ENCODE measurements around the gene ID4. TPM values are rescaled to one million over a fixed set of nuclear protein-coding genes. Genes with fewer than 3 reads are reported as not detected.

ID4 gene
- total and polyA plus RNA-seq, 2 experiments from 2014 or later, result 54.6 to 89.2 TPM

DNA sequence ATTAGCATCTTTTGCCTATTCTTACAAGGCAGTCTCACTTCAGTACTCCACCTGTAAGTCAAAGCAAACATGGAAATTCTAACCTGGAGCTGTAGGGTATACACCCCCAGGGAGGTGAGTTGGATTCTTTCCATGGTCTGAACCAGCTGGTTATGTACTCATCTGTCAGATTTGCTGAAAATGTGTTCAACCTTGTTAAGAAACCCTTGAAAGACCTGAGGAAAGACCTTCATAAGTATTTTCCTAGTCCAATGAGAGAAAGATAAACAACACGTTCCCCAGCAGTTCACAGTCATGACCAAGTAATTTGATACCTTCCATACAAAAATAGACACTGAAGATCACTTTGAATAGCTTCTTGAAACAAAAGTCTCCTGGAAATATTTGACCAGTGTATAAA is 42.5 kb downstream of the ID4 start:
- no peaks in the 10 kb centered on the region for H3K36me3 ChIP-seq (replicated peaks; ENCODE audit: insufficient read depth, low read depth)
- no peak overlapping the region for H2AFZ ChIP-seq
- H3K9me2 ChIP-seq (replicated peaks; ENCODE audit: insufficient read depth), result no peaks in the 10 kb centered on the region
- no peaks in the 10 kb centered on the region for H3K27me3 ChIP-seq
- TF ChIP-seq EZH2phosphoT487 (IDR thresholded peaks at IDR 0.05; ENCODE audit: low read depth, severe bottlenecking, unreplicated experiment), result no peak
- TF ChIP-seq EZH2 (IDR thresholded peaks at IDR 0.05; ENCODE audit: borderline replicate concordance), result no peak
- no peak for TF ChIP-seq CTCF (IDR thresholded peaks at IDR 0.05; ENCODE audit: poor library complexity)
- no peaks in the 10 kb centered on the region for H3K4me1 ChIP-seq (ENCODE audit: insufficient read depth)
- no peak overlapping the region for H3K27ac ChIP-seq
- H3K4me2 ChIP-seq, result no peak overlapping the region
- no peak for DNase-seq (ENCODE audit: low spot score)
- no peak overlapping the region for H3K4me3 ChIP-seq
- no peaks in the 10 kb centered on the region for H3K9me3 ChIP-seq (ENCODE audit: low read depth)
- WGBS (ENCODE audit: low lambda C conversion rate, missing lambda C conversion rate), result 37% methylated on average over 1 of the region's 1 CpG
- no peaks in the 10 kb centered on the region for H4K20me1 ChIP-seq (ENCODE audit: insufficient read depth, poor library complexity, severe bottlenecking)
- no peaks in the 10 kb centered on the region for H3K79me2 ChIP-seq

- Histone ChIP-seq H3K4me2 (no peak overlapping the region), H3K4me3 (no peak overlapping the region), H3K79me2 (no peaks in the 10 kb centered on the region), H4K20me1 (ENCODE audit: insufficient read depth, poor library complexity, severe bottlenecking) (no peaks in the 10 kb centered on the region), H3K9me3 (ENCODE audit: low read depth) (no peaks in the 10 kb centered on the region), H2AFZ (no peak overlapping the region), H3K27me3 (no peaks in the 10 kb centered on the region), H3K27ac (no peak overlapping the region), H3K4me1 (ENCODE audit: insufficient read depth) (no peaks in the 10 kb centered on the region), H3K36me3 (replicated peaks; ENCODE audit: insufficient read depth, low read depth) (no peaks in the 10 kb centered on the region), H3K9me2 (replicated peaks; ENCODE audit: insufficient read depth) (no peaks in the 10 kb centered on the region)
- TF ChIP-seq CTCF (IDR thresholded peaks at IDR 0.05; ENCODE audit: poor library complexity) (no peak), EZH2 (IDR thresholded peaks at IDR 0.05; ENCODE audit: borderline replicate concordance) (no peak), EZH2phosphoT487 (IDR thresholded peaks at IDR 0.05; ENCODE audit: low read depth, severe bottlenecking, unreplicated experiment) (no peak)
- DNase-seq (ENCODE audit: low spot score), result no peak
- WGBS (ENCODE audit: low lambda C conversion rate, missing lambda C conversion rate), result 94% methylated on average over 2 of the region's 2 CpGs
These were observed 42.9 kb downstream of the ID4 start for GRCh38 chr6:19880066-19880465.

DNA sequence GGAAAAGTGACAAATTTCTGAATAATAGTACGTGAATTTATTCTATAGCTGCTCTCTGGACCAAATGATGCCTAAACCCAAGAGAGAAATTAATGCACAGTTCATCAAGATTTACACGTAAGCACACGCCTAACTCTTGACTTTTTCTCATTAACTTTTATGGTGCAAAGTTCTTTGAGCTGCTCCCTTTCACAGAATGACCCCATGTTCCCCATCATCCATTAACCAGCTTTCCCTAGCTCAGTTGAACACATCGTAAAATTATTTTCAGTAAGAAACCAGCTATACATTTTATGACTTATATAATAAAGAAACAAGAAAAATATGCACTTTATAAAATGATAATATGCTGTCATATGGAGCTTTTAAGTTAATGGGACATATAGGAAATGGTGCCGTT is 54.3 kb downstream of the ID4 start:
- H3K36me3 ChIP-seq (replicated peaks; ENCODE audit: insufficient read depth, low read depth), result no peaks in the 10 kb centered on the region
- no peak for DNase-seq (ENCODE audit: low spot score)
- WGBS (ENCODE audit: low lambda C conversion rate, missing lambda C conversion rate), result 72% methylated on average over 5 of the region's 5 CpGs

More for the DNA sequence above, 54.3 kb downstream of the ID4 start:
- no peak overlapping the region for H3K4me3 ChIP-seq
- H3K79me2 ChIP-seq, result no peaks in the 10 kb centered on the region
- H3K9me2 ChIP-seq (replicated peaks; ENCODE audit: insufficient read depth), result no peaks in the 10 kb centered on the region
- H3K9me3 ChIP-seq (ENCODE audit: low read depth), result no peaks in the 10 kb centered on the region
- no peaks in the 10 kb centered on the region for H3K4me1 ChIP-seq (ENCODE audit: insufficient read depth)
- H3K27me3 ChIP-seq, result no peaks in the 10 kb centered on the region
- H3K27ac ChIP-seq, result no peak overlapping the region
- H4K20me1 ChIP-seq (ENCODE audit: insufficient read depth, poor library complexity, severe bottlenecking), result no peaks in the 10 kb centered on the region
- no peak overlapping the region for H2AFZ ChIP-seq
- TF ChIP-seq CTCF (IDR thresholded peaks at IDR 0.05; ENCODE audit: poor library complexity), result no peak
- no peak overlapping the region for H3K4me2 ChIP-seq
